Midbrain (tissue), 1 donor: ENCODE measurements around the gene RPS3.
A peak's percentile ranks its signal among the peaks of the same experiment; 100 is the strongest.
"Not testable (repeated sequence)": the region's sequence is repeated elsewhere in the genome, so short reads cannot be mapped to it uniquely, and the experiment has no call there.

Experiments used
- DNase-seq: peaks from one replicate; lab custom pipeline; 2025; lab: John Stamatoyannopoulos, UW

The RPS3 gene

DNA sequence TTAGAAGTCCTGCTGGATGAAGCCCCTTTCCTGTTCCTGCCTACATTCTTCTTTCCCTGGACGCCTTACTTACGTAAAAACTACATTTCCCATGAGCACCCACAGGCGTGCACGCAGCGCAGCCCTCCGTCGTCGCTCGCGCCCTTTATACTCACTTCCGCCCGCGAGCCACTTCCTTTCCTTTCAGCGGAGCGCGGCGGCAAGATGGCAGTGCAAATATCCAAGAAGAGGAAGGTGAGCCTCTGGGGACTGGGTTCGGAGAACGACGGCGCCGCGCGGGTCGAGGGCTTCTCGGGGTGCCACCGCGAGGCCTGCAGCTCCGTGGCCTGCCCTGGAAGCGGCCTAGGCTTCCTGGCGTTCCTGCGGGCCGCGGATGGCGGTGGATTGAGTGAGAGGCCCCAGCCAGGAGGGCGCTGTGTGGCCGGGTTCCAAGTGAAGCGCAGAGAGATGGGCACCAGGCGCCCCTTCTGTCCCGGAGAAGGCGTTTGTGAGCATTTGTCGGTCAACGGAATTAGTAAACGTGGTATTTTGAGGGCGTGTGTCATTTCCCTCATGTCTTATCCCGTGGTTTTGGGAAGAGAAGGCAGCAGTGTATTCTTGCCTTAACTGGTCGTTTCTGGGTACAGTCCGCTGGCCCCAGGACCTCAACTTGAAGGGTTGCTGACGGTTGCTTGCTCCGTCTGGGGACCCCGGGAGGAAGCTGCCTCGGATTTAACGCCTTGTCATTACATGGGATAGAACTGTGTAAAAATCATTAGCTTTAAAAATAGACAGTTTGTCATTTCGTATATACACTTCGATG, at the start of gene RPS3:
Gene RPS3, plus strand, starts transcription at position 175 of the 802 bp plus-strand sequence. Its CDS starts 30 bp downstream, at position 205.
- peak; percentile 93 for DNase-seq

DNA sequence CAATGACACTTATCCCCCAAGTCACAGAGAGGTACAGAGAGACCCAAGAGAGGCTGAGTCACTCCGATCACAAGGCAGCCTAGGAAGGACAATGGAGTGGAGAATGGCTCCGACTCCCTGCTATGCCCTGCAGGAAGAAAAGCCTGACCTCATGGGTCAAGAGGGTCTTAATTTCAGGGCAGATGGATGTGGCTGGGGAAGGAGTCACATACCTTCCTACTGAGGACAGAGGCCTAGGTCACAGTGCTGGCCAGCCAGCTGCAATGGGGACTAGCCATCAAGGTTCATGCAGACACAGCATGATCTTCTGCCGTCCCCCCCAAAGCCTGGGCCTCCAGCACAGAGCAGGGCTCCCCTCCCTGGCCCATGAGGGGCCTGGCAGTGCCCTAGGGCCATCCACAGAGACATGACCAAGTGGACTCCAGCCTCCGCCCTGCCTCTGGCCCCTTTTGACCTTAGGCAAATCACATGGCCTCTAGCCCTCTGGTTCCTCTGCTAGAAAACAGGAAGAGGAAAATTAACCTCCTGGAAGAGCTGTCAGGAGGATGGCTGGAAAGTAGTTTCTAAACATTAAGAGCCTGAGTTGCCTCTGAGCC, 49.7 kb upstream of the RPS3 start:
- no peak for DNase-seq

GRCh38 chr11:75350122-75350742, 49.1 kb upstream of the RPS3 start:
- DNase-seq: no peak

DNA sequence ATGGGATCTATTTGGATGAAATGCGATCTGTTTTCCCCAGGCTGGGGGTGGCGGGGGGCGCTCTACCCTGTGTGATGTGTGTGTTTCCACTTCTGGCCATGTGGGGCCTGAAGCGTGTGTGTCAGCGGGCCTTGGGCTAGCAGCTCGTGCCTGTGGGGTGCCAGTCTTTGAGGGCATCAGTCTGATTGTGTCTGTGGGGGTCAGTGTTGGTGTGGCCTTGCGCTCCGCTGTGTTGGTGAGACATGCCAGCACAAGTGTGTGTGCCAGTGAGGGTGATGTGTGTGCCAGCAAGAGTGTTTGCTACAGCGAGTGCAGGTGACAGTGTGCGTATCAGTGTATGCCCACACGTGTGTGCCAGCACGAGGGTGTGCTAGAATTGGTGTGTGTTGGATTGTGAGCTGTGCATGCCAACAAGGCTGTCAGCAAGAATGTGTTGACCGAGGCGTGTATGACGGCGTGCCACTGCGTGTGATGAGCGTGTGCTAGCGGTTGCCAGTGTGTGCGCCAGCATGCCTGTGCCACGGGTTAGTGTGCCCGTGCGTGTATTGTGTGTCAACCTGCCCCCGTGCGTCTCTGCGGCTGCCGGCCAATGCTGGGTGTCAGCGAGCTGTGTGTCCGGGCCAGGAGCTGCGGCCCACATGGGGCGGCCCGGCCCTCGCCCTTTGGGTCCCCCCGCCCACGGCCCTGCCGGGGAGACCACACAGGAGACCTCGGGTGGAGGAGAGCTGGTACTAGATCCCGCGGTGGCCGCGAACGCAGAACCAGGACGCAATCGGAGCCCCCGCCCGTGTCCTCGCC, 48.4 kb upstream of the RPS3 start:
- DNase-seq: no peak

DNA sequence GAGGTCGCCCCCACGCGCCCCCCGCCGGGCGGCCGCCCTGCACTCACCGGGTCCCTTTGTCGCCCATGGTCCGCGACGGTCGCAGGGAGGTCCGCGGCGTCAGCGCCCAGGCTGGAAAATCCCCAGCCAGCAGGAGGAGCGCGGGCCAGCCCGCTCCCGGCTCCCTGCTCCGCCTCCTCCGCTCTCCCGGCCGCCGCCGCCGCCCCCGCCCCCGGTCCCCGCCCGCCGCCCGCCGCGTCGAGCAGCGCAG, 47.9 kb upstream of the RPS3 start, which contains the start of gene ARRB1:
Gene ARRB1, minus strand, starts transcription at position 121 of the 250 bp plus-strand sequence. Its CDS starts 54 bp downstream, at position 67.
- peak; percentile 67 for DNase-seq

DNA sequence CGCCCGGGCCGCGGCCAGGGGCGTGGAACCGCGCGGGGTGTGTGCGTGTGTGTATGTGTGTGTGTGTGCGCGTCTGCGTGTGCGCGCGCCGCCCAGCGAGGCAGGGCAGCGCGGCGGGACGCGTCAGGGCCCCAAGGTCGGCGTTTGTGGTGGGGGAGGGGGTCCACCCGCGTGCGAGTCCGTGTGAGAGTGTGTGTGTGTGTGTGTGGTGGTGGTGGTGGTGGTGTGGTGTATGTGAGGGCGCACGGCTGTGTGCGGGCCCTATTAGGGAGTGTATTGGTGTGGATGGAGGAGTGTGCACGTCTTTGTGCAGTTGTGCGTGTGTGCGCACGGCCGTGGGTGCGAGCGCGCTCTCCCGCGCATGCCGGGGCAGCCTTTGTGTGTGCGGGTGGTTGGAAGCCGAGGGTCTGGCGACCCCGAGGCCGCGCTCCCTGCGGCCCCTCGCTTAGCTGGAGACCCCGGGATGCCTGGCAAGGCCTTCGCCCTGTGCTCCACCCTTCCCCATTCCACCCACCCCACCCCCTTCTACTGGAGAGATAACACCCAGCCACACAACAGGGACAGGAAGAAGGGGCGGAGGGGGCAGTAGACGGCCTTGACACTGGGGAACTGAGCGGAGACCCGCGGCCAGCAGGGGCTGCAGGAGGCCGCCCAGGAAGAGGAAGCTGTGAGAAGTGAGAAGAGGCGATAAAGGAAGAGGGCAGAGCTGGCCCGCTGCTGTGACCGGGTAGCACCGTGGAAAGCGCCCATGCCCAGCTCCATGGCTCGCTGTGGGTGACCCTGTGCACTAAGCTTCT, 47.3 kb upstream of the RPS3 start:
- DNase-seq: peak; percentile 67

DNA sequence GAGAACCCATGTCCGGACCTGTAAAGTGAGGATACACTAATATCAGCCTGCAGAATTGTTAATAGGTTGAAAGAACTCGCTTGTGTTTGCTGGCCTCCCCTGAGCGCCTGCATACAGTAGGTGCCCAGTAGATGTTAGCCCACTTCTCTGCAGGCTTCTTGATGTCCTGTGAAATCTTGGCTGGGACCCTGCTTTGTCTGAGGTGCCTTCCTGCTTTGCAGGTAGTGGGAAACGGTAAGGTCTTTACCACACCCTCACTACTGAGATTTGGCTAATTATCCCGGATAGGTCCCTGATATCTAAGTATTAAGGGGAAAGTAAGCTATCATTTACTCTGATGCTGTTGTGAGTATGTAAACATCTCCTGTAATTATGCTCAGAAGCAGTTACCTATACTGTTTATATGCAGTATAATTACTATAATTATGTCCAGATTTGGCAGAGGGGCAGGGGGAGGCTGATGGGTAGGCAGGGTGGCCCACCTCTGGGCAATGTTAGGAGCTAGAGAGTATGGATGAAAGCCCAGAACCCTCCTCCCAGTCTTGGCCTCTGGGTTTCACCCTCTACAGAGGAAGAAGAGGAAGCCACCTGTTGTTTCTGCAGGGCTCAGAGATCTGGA, 46.6 kb upstream of the RPS3 start:
- no peak for DNase-seq

DNA sequence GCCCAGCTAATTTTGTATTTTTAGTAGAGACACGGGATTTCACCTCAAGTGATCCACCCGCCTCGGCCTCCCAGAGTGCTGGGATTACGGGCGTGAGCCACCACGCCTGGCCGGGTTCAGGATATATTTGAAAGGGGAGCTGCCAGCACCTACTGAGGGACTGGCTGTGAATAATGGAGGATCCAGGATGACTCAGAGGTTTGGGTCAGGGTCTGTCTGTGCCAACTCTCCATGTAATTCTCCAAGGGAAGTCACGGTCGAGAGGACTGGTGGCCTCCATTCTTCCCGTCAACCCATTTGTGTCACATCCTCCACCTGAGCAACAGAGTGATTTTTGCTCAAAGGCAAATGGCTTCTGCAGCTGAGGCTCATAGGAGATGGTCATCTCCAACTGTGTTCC, 44.3 kb upstream of the RPS3 start:
- no peak for DNase-seq

GRCh38 chr11:75356613-75357012, 42.7 kb upstream of the RPS3 start:
- DNase-seq: no peak

DNA sequence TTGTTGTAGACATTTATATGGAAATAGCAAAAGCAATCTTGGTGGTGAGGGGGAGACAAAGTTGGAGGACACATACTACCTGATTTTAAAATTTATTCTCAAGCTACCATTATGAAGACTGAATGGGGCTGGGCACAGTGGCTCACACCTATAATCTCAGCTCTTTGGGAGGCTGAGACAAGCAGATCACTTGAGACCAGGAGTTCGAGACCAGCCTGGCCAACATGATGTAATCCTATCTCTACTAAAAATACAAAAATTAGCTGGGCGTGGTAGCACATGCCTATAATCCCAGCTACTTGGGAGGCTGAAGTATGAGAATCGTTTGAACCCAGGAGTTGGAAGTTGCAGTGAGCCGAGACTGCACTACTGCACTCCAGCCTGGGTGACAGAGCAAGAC, 37.0 kb upstream of the RPS3 start:
- not testable (repeated sequence) for DNase-seq

DNA sequence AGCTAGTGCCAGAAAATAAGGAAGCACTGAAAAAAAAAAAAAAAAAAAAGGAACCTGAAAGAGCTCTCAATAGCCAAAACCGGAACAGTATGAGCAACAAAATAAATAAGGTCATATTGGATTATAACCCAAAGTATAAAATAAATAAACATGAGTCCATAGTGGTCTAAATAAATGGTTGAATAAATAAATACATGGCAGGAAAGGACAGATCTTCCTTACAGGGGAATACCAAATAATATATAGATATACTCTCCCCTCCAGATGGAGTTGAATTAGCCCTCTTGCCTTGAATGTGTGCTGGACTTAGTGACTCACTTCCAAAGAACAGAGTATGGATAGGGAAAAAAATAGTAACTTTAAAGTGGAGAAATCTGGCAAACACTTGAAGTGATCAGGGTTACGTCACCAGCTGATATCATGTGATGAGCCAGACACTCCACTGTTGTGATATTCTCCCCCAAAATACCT, 33.6 kb upstream of the RPS3 start:
- no peak for DNase-seq

DNA sequence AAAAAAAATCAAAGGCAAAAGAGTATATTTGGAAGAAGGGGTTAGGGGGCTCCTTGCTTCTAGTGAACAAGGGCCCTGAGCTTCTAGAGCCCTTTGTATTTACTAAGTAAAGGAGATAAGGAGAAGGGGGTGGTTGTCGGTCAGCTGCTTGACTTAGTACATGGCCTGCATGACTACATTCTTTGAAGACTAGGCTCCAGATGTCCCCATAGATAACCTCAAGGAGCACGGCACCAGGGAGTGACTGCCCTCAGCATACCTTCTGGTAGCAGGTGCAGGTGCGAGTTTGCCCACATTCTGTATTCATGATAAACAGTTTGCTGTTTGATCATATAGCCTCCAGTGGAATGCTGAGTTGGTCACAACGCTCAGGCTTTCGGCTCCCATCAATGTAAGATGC, 32.5 kb upstream of the RPS3 start:
- not testable (repeated sequence) for DNase-seq

GRCh38 chr11:75369560-75370255, 29.6 kb upstream of the RPS3 start:
- no peak for DNase-seq

- no peak for DNase-seq
Observed at GRCh38 chr11:75371949-75372876, 27.1 kb upstream of the RPS3 start.

- DNase-seq: no peak
Observed at GRCh38 chr11:75373201-75373600, 26.1 kb upstream of the RPS3 start.

DNA sequence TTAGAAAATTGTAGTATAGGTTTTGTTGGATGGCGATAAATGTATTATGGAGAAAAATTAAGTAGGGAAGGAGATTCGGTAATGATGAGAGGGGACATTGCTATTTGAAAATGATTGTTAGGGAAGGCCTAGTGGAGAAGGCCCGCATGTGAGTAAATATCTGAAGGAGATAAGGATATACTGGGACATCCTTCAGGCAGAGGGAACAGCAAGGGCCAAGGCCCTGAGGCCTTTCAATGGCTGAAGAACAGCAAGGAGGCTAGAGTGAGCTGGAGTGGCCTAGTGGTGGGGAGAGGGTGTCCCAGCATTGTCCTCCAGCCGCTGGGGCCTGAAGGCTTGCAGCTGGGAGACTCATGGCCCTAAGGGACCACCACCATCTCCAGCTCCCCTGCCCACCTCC, 24.7 kb upstream of the RPS3 start:
- DNase-seq: no peak

DNA sequence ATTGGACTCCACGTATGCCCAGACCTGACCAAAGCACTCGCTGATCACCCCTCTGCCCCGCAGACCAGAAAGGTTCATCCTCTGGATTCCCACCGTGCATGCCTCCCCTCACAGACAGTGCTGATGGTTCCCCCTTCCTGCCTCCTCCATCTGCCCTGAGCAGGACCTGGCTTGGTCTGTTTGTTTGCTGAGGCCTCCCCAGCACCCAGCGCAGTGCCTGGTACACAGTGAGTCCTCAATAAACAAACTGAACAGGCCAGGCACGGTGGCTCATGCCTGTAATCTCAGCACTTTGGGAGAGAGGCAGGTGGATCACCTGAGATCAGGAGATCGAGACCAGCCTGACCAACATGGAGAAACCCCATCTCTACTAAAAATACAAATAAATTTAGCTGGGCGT, 23.7 kb upstream of the RPS3 start:
- no peak for DNase-seq

- DNase-seq: no peak
Observed at GRCh38 chr11:75376175-75376574, 23.1 kb upstream of the RPS3 start.

DNA sequence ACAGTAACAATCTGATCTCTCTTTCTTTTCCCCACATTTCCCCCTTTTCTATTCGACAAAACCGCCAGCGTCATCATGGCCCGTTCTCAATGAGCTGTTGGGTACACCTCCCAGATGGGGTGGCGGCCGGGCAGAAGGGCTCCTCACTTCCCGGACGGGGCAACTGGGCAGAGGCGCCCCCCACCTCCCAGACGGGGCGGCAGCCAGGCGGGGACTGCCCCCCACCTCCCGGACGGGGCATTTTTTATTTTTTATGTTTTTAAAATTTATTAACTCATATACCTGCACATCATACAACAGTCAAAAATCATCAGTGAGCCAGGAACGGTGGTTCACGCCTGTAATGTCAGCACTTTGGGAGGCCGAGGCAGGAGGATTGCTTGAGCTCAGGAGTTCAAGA, 20.5 kb upstream of the RPS3 start:
- DNase-seq: not testable (repeated sequence)
